Sciatic nerve (tissue), 2 donors: ENCODE results near the gene CSAD. TPM values are rescaled to one million over a fixed set of nuclear protein-coding genes. Genes with fewer than 3 reads are reported as not detected.
A peak's percentile ranks its signal among the peaks of the same experiment; 100 is the strongest.
"Not testable (repeated sequence)": the region's sequence is repeated elsewhere in the genome, so short reads cannot be mapped to it uniquely, and the experiment has no call there.

Experiments
- ATAC-seq: fragments of 200-7000 bp; cut with Tn5 transposase; one replicate; pipeline ENCODE4 v1.9.1; 2020; ENCODE audit warnings: mild to moderate bottlenecking, moderate library complexity
- DNase-seq: peaks from one replicate; pipeline ENCODE4 v3.0.0-alpha.2; 2020; ENCODE audit warnings: low spot score
- intact Hi-C: fragments of 100-400 bp; cut with DNase I; formaldehyde crosslinking; loops from one replicate; pipeline ENCODE4 v1.14.2; 2022
- total RNA-seq: library from RNA; stranded (reverse); fragmentation: NEBNext Ultra II Directional; extraction: Animal tissue kit (Norgen Biotek cat#: 25700); gene quantifications from one replicate; pipeline ENCODE4 v1.2.1, GENCODE V29; 2021
- donor health status: DM: no; HTN: no; CAD: no.
- donor health status: DM: no; HTN: no; CAD: no.

Gene CSAD
- total RNA-seq, 1 donor from 2014 or later = 81.7 TPM

DNA sequence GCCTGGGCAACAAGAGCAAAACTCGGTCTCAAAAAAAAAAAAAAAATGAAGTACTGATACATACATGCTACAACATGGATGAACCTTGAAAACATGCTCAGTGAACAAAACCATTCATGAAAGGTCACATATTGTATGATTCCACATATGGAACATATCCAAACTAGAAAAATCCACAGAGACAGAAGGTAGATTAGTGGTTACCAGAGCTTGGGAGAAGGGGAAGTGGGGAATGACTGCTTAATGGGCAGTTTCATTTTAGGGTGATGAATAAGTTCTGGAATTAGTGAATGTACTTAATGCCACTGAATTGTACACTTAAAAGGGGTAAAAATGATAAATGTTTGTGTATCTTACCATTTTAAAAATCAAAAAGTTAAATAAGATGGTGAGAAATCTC lies 23.6 kb upstream of the CSAD start:
- intact Hi-C loops = no loop called here
- DNase-seq = no peak
- ATAC-seq = no peak

DNA sequence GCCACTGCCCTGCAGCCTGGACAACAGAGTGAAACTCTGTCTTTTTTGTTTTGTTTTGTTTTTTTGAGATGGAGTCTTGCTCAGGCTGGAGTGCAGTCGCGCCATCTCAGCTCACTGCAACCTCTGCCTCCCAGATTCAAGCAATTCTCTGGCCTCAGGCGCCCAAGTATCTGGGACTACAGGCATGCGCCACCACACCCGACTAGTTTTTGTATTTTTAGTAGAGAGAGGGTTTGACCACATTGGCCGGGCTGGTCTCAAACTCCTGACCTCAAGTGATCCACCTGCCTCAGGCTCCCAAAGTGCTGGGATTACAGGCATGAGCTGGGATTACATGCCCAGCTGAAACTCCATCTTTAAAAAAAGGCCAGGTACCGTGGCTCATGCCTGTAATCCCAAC lies 21.6 kb upstream of the CSAD start:
- ATAC-seq, DNase-seq, intact Hi-C loops: not testable (repeated sequence)

DNA sequence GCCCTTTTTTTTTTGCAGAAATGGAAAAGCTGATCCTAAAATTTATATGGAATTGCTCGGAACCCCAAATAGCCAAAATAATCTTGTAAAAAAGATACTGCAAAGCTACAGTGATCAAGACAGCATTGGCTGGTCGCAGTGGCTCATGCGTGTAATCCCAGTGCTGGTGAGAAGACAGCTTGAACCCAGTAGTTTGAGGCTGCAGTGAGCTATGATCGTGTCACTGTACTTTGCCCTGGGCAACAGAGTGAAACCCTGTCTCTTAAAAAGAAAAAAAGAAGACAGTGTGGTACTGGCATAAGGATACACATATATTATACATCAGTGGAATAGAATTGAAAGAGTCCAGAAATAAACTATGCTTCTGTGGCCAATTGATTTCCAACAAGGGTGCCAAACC lies 20.9 kb upstream of the CSAD start:
- intact Hi-C loops = no loop called here
- ATAC-seq (no peak), DNase-seq (no peak)

DNA sequence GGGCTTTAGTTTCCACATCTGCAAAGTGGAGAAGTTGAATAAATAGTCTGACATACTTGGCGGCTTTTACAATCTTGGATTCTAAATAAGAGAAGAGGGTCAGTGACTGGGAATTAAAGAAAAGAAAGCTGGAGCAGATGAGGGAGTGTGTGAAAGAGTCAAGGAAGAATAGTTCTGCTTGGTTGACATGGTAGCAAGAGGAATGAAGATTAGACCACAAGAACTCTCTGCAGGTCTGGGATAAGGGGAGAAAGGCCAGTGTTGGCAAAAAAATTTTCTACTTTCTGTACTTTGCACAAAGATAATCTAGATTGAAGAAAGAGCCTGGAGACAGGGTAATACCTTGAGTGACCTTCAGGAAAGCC lies 20.4 kb upstream of the CSAD start:
- intact Hi-C loops = no loop called here
- DNase-seq (no peak), ATAC-seq (no peak)

DNA sequence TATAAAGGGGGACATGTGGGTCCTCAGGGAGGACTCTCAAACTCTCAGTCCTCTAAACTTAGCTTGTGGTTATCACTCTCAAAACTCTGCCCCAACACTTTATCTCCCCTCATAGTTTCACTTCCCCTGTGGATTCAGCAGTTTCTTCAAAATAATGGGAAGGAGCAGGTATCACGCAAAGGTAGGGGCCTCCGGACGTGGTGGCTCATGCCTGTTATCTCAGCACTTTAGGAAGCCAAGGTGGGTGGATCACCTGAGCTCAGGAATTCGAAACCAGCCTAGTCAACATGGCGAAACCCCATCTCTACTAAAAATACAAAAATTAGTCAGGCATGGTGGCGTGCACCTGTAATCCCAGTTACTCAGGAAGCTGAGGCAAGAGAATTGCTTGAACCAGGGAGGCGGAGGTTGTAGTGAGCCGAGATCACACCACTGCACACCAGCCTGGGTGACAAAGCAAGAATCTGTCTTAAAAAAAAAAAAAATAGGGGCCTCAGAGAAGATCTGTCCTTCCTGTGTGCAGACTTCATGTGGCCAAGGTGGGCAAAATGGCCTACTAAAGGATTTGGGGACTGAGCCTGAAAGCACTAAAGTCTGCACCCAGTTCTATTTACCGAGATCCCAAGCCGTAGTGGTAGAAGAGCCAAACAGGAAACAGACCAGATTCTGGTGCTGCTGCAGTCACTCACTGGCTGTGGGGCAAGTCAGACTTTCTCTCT lies 19.9 kb upstream of the CSAD start:
- DNase-seq = no peak
- ATAC-seq = no peak
- intact Hi-C loops = no loop called here

DNA sequence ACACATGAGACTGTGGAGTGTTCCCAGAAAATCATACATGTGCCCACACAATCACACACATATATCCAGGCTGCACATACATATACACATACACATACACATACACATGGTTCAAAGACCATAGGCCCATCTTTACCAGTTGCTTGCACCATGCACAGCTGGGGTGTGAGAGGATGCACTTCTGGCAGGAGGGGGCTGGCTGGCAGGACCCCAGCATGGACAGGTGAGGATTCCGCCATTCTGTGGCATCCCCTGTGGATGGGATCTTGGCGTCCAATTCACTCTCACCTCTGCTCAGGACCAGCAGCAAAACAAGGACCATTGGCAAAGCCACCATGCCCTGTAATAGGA lies 19.4 kb upstream of the CSAD start:
- no peak for ATAC-seq
- DNase-seq = no peak
- intact Hi-C loops = no loop called here

DNA sequence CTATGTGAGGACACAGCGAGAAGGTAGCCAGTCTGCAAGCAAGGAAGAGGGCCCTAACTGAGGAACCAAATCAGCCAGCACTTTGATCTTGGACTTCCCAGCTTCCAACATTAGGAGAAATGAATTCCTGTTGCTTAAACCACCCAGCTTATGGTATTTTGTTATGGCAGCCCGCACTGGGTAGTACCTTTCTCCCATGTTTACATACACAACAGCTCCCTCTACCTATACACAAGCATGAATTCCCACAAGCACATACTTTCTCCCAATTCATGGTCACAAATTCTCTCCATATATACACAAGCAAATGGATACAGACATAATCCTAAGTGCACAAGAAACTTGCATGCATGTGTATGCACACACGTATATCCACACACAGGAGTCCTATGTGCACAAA lies 19.0 kb upstream of the CSAD start:
- no peak for DNase-seq
- intact Hi-C loops = loop anchor here (5.0 to 10.0 kb wide), 2 partner anchors 37 to 135 kb away; no protein-coding TSS in a partner anchor
- ATAC-seq = no peak

DNA sequence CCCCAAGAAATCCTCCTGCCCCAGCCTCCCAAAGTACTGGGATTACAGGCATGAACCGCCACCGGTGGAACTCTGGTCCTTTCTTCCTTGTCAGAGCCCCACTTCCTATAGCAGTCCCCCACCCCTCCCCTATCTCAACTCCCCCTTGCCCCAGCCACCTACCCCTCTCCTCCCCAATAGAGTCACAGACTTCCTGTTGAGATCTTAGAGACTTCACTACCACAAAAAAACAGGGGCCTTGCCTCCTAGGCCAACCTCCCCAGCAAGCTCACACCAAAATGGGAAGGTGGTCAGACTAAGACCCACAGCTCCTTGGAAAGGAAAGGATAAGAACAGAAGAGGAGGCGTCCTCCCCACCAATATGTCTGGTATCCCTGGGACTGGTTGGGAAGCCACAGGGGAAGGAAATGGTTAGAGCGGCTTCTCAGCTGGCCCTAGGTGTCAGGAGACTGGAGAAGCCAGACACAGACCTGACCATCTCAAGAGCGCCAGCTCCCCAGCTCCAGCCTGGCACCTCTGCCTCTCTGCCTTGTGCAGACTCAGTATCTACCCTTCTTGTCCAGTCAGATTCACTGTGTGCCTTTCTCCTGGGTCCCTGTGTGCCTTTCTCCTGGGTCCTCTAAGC lies 17.9 kb upstream of the CSAD start:
- no peak for DNase-seq
- intact Hi-C loops = loop anchor here (5.0 to 10.0 kb wide), 2 partner anchors 36 to 134 kb away; no protein-coding TSS in a partner anchor
- ATAC-seq = no peak

DNA sequence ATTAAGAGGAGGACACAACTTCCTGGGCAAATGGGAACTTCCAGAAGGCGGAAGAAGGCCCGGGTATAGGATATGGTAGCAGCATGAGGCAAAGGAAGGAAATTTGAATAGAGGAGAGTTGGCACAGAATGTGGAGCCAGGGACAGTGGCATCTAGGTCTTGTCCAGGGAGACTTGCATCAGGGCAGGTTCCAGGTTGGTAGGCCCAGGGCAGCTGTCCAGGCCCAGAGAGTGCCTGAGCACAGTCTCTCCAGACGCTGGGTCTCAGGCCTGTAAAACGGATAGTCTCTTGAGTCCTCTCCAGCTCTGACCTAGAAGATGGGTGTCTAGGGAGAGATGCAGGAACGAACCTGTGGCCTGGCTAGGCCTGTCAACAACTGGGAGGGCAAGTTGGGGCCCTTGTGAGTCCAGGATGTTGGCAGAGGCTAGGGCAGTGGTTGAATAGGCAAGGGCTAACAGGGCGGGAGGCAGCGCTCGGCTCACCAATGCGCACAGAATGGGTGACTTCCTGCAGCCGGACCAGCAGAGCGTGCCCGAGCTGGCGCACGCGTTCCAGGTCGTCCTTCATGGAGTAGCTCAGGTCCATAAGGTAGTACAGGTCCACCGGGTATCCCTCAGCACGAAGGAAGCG lies 16.4 kb upstream of the CSAD start:
- no peak for DNase-seq
- ATAC-seq = peak; percentile 23
- intact Hi-C loops = loop anchor here (5.0 to 10.0 kb wide), 2 partner anchors 35 to 132 kb away; no protein-coding TSS in a partner anchor

DNA sequence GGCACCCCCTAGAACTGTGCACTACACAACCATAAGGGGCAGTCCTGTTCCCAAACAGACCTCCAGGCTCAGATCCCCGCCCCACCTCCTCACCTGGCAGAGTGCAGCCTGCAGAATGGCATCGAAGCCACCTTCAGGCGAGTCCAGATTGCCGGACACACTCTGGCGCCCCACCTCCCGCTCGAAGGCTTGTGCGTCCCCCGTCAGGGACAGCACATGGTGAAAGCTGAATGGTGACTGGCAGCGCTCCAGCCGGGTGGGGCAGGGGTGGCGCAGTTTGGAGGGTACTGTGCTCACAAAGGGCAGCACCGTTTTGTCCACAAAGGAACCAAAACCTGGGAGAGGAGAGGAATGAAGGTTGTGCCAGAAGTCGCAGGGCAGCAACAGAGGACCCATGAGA lies 15.8 kb upstream of the CSAD start:
- DNase-seq = no peak
- ATAC-seq = no peak
- intact Hi-C loops = loop anchor here (5.0 to 10.0 kb wide), 2 partner anchors 34 to 132 kb away; no protein-coding TSS in a partner anchor

DNA sequence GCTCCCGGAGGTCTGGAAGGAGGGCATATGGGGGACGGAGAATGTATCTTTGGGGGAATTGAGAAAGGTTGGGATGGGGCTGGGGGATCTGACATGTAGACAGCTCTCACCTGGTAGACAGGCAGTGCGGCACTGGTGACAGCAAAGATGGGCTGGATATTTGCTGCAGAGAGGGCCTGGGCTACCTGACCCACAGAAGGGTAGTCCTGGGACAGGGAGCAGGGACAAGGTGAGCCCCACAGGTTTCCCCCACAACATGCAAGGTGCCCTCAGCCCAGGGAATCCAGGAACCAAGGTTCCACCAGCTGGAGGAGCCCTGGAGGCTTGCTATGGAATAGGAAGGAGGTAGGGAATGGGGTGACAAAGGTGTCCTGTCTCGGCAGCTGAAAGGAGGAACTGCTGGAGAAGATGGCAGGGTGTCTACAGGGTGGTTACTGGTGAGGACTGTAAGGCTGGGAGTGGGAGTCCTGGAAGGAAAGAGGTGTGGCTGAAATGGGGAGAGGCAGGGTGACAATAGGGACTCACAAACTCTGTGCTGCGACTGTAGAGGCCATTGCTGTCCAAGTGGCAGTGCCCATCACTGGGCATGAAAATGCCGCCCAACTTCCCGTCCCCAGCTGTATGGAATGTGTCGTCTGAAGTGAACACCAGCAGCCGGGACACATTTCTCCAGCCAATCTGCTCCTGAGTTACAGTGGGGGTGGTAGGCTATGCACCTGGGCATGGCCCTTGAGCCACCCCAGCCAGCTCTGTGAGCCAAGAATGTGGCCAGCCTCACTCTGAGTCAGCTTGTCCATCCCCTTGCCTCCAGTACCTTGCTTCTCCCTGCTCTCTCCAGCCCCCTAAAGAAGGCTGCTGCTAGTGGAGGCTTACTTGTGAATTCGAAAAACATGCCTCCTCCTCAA lies 15.0 kb upstream of the CSAD start:
- DNase-seq = no peak
- no peak for ATAC-seq
- intact Hi-C loops = loop anchor here (5.0 to 10.0 kb wide), 2 partner anchors 33 to 131 kb away; no protein-coding TSS in a partner anchor

DNA sequence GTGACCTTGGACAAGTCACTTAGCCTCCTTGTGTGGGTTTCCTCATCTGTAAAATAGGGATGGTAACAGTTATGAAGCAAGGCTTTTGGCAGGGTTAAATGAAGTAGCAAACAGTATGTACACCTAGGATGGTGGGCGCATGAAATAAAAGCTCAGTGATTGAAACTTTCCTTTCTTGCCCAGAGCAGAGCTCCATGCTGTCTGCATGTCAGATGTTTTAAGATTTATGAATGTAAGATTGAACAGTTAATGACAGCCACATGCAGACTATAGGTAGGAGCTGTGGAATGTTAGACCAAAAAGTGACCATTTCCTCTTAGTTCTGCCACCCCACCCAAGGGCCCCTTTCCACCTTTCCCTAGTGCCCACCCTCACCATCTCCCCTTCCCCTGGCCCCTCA lies 14.2 kb upstream of the CSAD start:
- ATAC-seq (no peak), DNase-seq (no peak)
- intact Hi-C loops = loop anchor here (5.0 to 10.0 kb wide), 2 partner anchors 33 to 130 kb away; no protein-coding TSS in a partner anchor

DNA sequence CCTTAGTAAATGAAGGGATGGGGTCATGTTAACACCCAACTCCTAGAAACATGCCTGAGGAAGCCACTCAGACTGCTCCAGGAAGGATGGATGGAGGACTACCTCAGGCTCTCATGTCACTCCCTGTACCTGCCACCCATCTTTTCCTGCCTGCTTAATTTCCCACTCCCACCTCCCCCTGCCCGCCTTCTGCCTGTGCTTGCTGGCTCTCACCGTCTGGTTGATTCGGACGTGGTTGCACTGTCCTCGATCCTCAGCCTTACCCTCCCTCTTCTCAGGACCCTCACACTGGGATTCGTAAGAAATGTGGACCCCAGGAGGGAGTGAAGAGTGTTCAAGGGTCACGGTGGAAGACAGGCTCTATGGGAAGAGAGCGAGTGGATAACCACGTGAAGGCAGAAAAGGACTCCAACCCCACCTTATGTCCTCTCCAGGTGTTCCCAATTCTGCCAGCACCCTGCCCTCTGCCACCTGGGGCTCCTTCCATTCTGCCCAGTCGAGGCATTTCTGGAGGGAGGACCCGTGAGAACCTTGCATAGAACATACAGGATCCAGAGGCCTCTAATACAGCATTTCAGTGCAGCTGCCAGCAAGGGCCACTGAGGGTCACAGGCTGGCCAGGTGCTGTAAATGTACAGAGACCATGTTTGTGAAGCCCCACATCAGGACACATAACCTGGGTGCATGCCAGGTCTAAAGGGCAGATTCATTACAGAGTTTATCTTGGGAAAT lies 13.4 kb upstream of the CSAD start:
- ATAC-seq = no peak
- intact Hi-C loops = loop anchor here (10.0 kb wide), 1 partner anchor 129 kb away; no protein-coding TSS in a partner anchor

DNA sequence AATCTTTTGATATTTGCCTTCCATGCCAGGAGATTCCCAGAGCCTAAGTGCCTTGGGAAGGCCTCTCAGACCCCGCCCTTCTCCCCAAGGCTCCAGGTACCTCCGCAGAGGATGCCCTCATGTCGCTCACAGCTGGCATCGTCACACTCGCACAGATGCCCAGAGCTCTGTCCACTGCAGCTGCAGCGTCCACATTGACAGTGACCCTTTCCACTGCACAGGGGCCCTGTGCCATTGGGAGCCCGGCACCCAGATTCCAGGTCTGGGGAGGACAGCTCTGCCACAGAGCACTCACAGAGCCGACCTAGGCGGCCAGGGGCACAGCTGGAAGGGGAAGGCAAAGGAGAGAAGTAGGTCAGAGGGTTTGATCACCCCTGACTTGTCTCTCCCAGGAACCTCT lies 12.3 kb upstream of the CSAD start:
- intact Hi-C loops = loop anchor here (10.0 kb wide), 1 partner anchor 128 kb away; no protein-coding TSS in a partner anchor
- DNase-seq (no peak), ATAC-seq (no peak)

More for the DNA sequence above, 13.4 kb upstream of the CSAD start:
- no peak for DNase-seq

DNA sequence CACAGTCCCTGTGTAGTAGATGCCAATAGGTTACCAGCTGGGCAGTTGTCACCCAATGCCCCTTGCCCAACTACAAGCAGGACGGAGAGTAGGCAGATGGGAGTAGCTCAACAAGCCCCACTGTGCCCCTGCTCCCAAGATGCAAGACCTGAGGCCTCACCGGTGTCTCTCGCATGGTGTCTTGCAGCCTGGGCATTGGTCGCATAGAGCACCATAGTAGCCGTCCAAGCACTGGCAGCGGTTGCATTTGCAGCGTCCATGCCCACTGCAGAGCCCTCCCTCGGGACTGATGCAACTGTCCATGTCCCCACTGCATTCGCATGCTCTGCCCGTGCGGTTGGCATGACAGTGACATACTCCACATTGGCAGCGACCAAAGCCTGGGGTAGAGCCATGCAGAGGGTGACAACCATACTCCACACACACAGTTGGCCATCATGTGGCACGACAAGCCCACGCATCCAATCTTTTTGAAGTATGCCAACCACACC lies 11.9 kb upstream of the CSAD start:
- DNase-seq (no peak), ATAC-seq (no peak)
- intact Hi-C loops = loop anchor here (10.0 kb wide), 1 partner anchor 128 kb away; no protein-coding TSS in a partner anchor

DNA sequence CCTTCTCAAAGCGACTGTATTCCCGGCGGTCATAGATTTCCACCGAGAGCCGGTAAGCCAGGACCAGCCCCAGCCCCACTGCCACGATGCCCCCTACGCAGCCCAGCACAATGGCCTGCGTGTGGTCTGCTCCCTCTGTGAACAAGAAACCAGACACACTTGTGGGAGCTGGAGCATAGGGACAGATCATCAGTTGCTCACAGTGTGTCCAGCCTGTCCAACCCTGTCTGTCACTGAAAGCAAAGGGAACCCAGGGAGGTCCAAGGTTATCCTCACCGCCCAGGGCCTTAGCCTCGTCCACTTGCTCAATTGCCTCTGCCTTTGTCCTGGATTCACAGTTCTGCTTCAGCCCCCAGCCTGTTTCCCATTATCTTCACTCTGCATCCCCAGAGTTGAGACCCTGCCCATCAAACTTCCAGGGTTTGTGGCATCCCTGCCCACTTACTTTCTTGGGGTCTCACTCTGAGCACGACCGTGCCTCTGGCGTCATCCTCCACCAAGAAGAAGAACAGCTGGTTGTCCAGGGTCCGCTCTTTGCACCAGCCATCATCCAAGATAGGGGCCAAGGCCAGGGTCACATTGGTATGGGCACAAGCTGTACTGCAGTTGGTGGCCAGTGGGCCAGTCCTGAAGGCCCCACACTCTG lies 11.3 kb upstream of the CSAD start:
- ATAC-seq = no peak
- intact Hi-C loops = loop anchor here (10.0 kb wide), 1 partner anchor 127 kb away; no protein-coding TSS in a partner anchor
- DNase-seq = no peak

DNA sequence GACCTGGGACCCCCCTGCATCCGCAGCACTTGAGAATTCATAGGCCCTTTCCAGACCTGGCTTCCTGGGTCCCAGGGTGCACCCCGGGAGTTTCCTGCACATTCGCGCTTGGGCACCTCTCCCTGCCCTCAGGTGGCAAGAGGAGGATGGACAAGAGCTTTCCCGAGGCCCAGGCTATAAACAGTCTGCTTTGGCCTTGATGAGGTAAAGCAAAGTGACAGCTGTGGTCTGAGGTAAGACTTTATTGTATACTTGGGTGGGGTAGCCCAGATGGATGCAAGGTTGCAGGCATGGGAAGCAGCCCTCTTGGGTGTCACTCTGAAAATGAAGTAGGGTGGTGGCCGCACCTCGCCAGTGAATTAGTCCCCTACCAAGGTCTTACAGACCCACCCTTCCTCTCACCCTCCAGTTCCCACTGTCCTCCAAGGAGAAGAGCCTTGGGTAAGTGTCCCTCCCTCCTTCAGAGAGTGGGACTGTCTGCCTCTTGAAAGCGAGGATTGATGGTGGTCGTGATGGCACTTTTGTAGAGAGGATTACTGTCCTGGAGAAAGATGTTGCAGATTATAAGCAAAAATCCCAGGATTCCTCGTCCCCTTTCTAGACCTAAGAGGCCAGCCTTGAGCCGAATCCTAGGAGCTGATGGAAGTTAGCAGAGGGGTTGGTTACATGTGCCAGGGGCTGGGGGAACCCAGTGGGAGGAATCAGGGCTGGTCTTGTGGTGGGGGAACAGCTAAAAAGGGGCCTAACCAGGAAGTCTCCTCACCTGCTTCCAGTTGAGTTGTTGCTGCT lies 10.6 kb upstream of the CSAD start:
- intact Hi-C loops = loop anchor here (10.0 kb wide), 1 partner anchor 126 kb away; no protein-coding TSS in a partner anchor
- ATAC-seq (no peak), DNase-seq (no peak)
